Left lobe of liver (tissue), 2 donors: Measurements from ENCODE around the gene NEK4. TPM values are rescaled to one million over a fixed set of nuclear protein-coding genes. Genes with fewer than 3 reads are reported as not detected.
"Not testable (repeated sequence)": the region's sequence is repeated elsewhere in the genome, so short reads cannot be mapped to it uniquely, and the experiment has no call there.

ENCODE experiments used
- ATAC-seq: fragments of 200-7000 bp; cut with Tn5 transposase; one replicate; pipeline ENCODE4 v1.9.1; 2020; ENCODE audit warnings: mild to moderate bottlenecking, moderate library complexity
- DNase-seq: peaks from one replicate; pipeline ENCODE4 v3.0.0-alpha.2; 2020; ENCODE audit warnings: low spot score
- total RNA-seq: library from RNA; stranded (reverse); gene quantifications from one replicate; pipeline ENCODE4 v1.2.1, GENCODE V29; 2021
- donor health status: DM: no; HTN: no; CAD: no; lungs with moderate emphysema.
- donor health status: DM: no; HTN: yes; CAD: no.

Gene NEK4
- total RNA-seq, 1 donor from 2014 or later: 16.6 TPM

DNA sequence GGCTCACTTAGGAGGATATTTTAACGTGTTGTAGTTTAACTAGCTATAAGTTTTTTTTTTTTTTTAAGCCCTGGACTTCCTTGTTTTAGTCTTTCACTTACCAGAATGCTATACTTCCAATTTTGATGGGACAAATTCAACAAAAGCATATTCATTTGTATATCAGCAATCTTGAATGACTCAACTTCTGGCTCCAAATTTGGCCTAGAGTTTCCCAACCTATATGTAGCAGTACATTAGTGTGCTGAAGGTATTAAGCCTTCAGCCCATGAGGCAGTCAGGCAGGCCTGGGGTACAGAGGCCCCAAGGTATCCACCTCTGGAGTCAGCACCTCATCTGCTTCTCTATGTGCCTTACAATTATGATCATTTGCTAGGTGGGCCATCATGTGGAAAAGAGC, 90.9 kb downstream of the NEK4 start:
- ATAC-seq (no peak), DNase-seq (no peak)

DNA sequence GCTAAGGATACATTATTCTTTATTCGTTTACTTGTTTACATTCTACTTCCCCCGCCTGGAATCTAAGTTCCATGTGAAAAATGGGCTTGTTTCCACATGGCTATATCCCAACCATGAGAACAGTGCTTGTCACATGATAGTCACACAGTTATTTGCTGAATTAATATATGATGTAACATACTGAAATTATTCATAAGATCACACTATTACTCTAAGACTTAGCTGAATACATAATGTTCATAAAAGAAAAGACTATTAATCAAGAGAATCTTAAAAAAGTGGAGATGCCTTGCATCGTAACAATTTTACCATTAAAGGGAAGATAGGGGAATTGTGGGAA, 91.6 kb downstream of the NEK4 start:
- DNase-seq: no peak
- no peak for ATAC-seq

DNA sequence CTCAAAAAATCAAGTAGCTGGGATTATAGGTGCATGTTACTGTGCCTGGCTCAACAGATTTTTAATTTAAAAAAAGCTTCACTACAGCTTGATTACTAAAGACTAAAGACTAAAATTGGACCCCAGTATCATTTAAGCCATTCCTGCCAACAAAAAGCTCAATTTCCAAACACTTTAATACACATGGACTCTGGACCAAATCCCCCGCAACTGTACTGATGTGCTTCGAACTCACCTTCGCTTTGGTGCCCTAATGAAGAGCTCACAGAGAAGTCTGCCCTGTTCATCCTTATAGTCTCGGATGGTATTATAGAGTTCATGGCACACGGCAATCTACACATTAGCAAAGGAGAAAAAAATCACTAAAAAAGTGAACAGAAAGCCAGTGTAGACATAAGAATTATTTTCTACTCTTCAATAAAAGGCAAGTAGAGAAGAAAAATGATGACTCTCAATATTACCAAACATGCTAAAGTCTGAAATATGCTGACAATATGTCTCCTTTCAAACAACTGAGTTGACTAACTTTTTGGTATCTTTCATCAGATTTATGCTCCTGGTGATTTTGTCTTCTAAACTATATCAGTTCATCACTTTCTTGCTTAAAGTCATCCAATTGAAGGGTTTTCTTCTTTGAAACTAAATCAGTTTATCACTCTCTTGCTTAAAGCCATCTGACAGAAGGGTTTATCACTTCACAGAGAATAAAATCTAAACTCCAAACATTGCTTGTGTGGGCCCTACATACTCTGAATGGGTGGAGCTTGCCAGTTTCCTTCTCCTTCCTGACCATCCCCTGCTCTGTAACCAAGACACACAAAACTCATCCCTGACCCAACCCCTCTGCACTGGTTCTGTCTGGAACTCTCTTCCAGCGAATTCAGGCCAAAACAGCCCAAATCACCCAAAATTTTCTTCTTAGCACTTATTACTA, 92.2 kb downstream of the NEK4 start:
- peak; percentile 65 for ATAC-seq

DNA sequence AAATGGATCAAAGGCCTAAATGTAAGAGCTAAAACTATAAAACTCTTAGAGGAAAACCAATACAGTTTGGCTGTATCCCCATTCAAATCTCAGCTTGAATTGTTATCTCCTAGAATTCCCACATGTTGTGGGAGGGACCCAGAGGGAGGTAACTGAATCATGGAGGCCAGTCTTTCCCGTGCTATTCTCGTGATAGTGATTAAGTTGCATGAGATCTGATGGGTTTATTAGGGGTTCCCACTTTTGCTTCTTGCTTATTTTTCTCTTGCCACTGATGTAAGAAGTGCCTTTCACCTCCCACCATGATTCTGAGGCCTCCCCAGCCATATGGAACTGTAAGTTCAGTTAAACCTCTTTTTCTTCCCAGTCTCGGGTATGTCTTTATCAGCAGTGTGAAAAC, 94.5 kb downstream of the NEK4 start:
- not testable (repeated sequence) for ATAC-seq, DNase-seq

More for the DNA sequence above, 92.2 kb downstream of the NEK4 start:
- DNase-seq: no peak

DNA sequence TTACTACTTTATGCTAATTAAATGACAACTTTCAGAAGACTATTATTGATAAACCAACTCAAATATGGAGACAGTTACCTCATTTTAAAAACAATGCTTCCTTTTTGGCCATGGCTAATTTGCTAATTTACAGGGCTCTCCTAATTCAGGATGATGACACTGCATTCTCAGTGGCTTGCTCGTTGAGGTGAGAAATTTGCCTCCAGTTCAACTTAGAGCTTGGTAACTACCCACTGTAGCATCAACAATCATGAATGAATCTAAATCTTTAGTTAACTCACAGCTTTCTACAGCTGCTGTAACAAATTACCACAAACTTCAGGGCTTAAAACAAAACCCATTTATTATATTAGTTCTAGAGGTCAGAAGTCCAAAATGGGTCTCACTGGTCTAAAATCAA, 99.1 kb downstream of the NEK4 start:
- ATAC-seq (no peak), DNase-seq (no peak)

DNA sequence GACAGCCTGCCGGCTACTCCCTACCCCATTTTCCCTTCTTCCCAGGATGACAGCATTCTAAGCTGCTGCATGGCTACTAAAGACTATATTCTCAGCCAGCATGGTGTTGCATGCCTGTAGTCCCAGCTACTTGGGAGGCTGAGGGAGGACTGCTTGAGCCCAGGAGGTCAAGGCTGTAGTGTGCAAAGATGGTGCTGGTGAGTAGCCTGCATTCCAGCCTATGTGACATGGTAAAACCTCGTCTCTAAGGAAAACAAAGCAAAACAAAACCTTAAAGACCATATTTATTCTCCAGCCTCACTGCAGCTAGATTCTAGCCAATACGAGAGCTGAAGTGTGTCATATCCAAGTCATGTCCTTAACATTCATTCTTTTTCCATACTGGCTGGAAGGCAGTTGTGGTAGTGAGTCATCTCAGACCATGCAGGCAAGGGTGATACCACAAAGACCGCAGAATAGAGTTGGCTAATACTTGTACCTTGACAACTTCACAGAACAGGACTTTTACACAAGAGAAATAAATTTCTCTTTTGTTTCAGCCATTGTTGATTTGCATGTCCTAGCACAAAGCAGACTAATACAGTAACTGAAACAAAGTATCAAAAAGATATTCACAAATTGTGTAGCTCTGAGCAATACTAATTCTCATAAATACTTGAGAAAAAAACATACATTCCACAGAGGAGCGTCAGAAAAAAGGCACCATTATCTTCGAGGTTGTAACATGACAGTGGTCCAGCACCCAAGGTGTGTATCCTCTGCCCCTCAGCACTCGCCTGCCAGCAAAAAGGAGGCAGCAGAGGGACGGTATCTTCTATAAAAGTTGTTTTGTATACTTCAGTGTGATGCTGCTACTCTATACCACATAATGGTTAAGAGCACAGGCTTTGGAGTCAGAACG, 99.9 kb downstream of the NEK4 start:
- ATAC-seq (no peak), DNase-seq (no peak)

DNA sequence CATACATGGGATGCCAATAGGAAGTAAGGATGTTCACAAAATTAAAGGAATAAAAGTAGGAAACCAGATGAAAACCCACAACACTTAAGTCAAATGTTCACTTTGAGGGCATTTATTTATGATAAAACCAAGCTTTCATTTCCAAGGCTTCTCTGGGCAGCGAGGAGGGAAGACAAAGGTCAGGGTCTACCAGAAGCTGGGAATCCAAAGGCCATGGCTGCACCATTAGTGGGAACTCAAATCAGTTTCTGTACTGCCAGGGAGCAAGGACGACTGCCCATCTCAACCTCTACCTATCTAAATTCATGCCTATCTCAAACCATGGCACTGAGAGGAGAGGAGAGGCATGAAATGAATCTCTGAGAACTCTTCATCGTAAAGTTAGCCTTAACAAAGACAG, 107.6 kb downstream of the NEK4 start:
- DNase-seq (no peak), ATAC-seq (peak; percentile 83)

DNA sequence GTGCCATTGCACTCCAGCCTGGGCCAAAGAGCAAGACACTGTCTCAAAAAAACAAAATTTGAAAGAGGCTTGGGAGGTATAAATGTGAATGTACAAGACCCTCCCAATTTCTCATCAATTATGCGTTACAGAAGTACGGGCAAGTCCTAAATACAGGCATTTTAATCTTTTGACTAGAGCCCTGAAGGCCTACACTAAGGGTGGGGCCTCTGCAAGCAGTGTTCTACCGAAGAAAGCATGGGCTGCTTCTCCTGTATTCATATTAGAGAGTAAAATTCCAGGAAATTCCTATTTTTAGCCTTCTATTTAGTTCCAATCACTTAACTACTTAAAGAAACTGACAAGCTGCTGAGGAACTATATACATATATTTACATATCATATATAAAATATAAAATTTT, 110.7 kb downstream of the NEK4 start:
- ATAC-seq: no peak
- DNase-seq: no peak

Other genes starting within 250 kb of the NEK4 start
- 4.1 TPM for gene NT5DC2, start 237.1 kb downstream of the NEK4 start, total RNA-seq
- gene UQCC5, start 234.3 kb downstream of the NEK4 start, total RNA-seq: 7.4 TPM
- gene PBRM1, start 85.0 kb downstream of the NEK4 start, total RNA-seq: 15.3 TPM
- gene GNL3, start 84.9 kb downstream of the NEK4 start, total RNA-seq: 18.9 TPM
- 52.2 TPM for gene GLT8D1, start 65.1 kb downstream of the NEK4 start, total RNA-seq
- gene SPCS1, start 64.8 kb downstream of the NEK4 start, total RNA-seq: 78.3 TPM
- gene ITIH1, start 6.7 kb upstream of the NEK4 start, total RNA-seq: 1,331 TPM
- 779 TPM for gene ITIH3, start 23.9 kb upstream of the NEK4 start, total RNA-seq
- 4,358 TPM for gene ITIH4, start 59.7 kb upstream of the NEK4 start, total RNA-seq
- gene MUSTN1, start 64.1 kb upstream of the NEK4 start, total RNA-seq: 0.38 TPM
- gene STIMATE, start 126.6 kb upstream of the NEK4 start, total RNA-seq: 36.4 TPM